Ramos (cell line): Measurements from ENCODE around the gene ZNF385A.

Experiments
- in situ Hi-C: fragments of 300-500 bp; cut with MboI; formaldehyde crosslinking; loops from one replicate; pipeline ENCODE4 v1.14.3; 2022; ENCODE audit warnings: low sequenced_read_pairs; ENCODE audit not compliant: unreplicated experiment

ZNF385A gene

GRCh38 chr12:54394281-54394719 is 9.8 kb upstream of the ZNF385A start:
- in situ Hi-C loops: no loop called here

GRCh38 chr12:54393743-54394142 is 9.2 kb upstream of the ZNF385A start:
- in situ Hi-C loops: no loop called here

GRCh38 chr12:54393207-54393609 is 8.7 kb upstream of the ZNF385A start:
- in situ Hi-C loops: no loop called here

- in situ Hi-C loops: no loop called here
Observed at GRCh38 chr12:54392485-54393206, 8.1 kb upstream of the ZNF385A start.

GRCh38 chr12:54390668-54391551 is 6.4 kb upstream of the ZNF385A start:
- in situ Hi-C loops: no loop called here

- in situ Hi-C loops: no loop called here
Observed at GRCh38 chr12:54390176-54390667, 5.7 kb upstream of the ZNF385A start.

- in situ Hi-C loops: no loop called here
Observed at GRCh38 chr12:54389607-54390175, 5.2 kb upstream of the ZNF385A start.

GRCh38 chr12:54389134-54389508 is 4.6 kb upstream of the ZNF385A start:
- in situ Hi-C loops: no loop called here

GRCh38 chr12:54388237-54389133 is 4.0 kb upstream of the ZNF385A start:
- in situ Hi-C loops: no loop called here

GRCh38 chr12:54387114-54387467 is 2.6 kb upstream of the ZNF385A start:
- in situ Hi-C loops: no loop called here

- in situ Hi-C loops: no loop called here
Observed at GRCh38 chr12:54386403-54387113, 2.0 kb upstream of the ZNF385A start.

GRCh38 chr12:54385251-54385914 is 850 bp upstream of the ZNF385A start:
- in situ Hi-C loops: no loop called here

GRCh38 chr12:54383041-54383609 is 1.4 kb downstream of the ZNF385A start:
- in situ Hi-C loops: no loop called here

- in situ Hi-C loops: no loop called here
Observed at GRCh38 chr12:54381136-54381535, 3.4 kb downstream of the ZNF385A start.

- in situ Hi-C loops: no loop called here
Observed at GRCh38 chr12:54379398-54380201, 4.9 kb downstream of the ZNF385A start.

GRCh38 chr12:54378796-54379397 is 5.6 kb downstream of the ZNF385A start:
- in situ Hi-C loops: no loop called here

- in situ Hi-C loops: no loop called here
Observed at GRCh38 chr12:54377797-54378515, 6.6 kb downstream of the ZNF385A start.
